ENCODE results near the gene PROZ. TPM values are rescaled to one million over a fixed set of nuclear protein-coding genes. Genes with fewer than 3 reads are reported as not detected.

The PROZ gene
- total RNA-seq, 1 donor from 2014 or later = not detected

GRCh38 chr13:113129921-113130750, 28.3 kb upstream of the PROZ start:
- Histone ChIP-seq H3K36me3 (ENCODE audit: control insufficient read depth, insufficient read depth, low read length) (no peaks in the 10 kb centered on the region), H3K27me3 (ENCODE audit: control insufficient read depth, insufficient read depth, low read length) (peaks cover 2% of the 10 kb centered on the region), H3K4me3 (ENCODE audit: low read depth, low read length) (no peak overlapping the region)
- FAIRE-seq = no peak
- no peak for TF ChIP-seq CTCF (IDR thresholded peaks at IDR 0.05; ENCODE audit: insufficient read depth, low read length, severe bottlenecking)
- DNase-seq (ENCODE audit: low read depth) = no peak

GRCh38 chr13:113135281-113135760, 23.1 kb upstream of the PROZ start:
- peaks cover 2% of the 10 kb centered on the region for H3K27me3 ChIP-seq (ENCODE audit: control insufficient read depth, insufficient read depth, low read length)
- no peak for FAIRE-seq

GRCh38 chr13:113137691-113138298, 20.7 kb upstream of the PROZ start:
- TF ChIP-seq CTCF (IDR thresholded peaks at IDR 0.05; ENCODE audit: insufficient read depth, low read length, severe bottlenecking) = no peak
- no peaks in the 10 kb centered on the region for H3K27me3 ChIP-seq (ENCODE audit: control insufficient read depth, insufficient read depth, low read length)
- no peaks in the 10 kb centered on the region for H3K36me3 ChIP-seq (ENCODE audit: control insufficient read depth, insufficient read depth, low read length)
- no peak overlapping the region for H3K4me3 ChIP-seq (ENCODE audit: low read depth, low read length)
- FAIRE-seq (no peak), DNase-seq (ENCODE audit: low read depth) (no peak)

More at GRCh38 chr13:113135281-113135760, 23.1 kb upstream of the PROZ start:
- no peak for TF ChIP-seq CTCF (IDR thresholded peaks at IDR 0.05; ENCODE audit: insufficient read depth, low read length, severe bottlenecking)
- DNase-seq (ENCODE audit: low read depth) = no peak
- H3K36me3 ChIP-seq (ENCODE audit: control insufficient read depth, insufficient read depth, low read length) = no peaks in the 10 kb centered on the region
- no peak overlapping the region for H3K4me3 ChIP-seq (ENCODE audit: low read depth, low read length)

GRCh38 chr13:113138792-113139551, 19.5 kb upstream of the PROZ start:
- no peaks in the 10 kb centered on the region for H3K27me3 ChIP-seq (ENCODE audit: control insufficient read depth, insufficient read depth, low read length)
- no peaks in the 10 kb centered on the region for H3K36me3 ChIP-seq (ENCODE audit: control insufficient read depth, insufficient read depth, low read length)
- TF ChIP-seq CTCF (IDR thresholded peaks at IDR 0.05; ENCODE audit: insufficient read depth, low read length, severe bottlenecking) = no peak
- FAIRE-seq (no peak), DNase-seq (ENCODE audit: low read depth) (no peak)
- H3K4me3 ChIP-seq (ENCODE audit: low read depth, low read length) = no peak overlapping the region

GRCh38 chr13:113139577-113139976, 18.9 kb upstream of the PROZ start:
- no peak for FAIRE-seq
- Histone ChIP-seq H3K4me3 (ENCODE audit: low read depth, low read length) (no peak overlapping the region), H3K36me3 (ENCODE audit: control insufficient read depth, insufficient read depth, low read length) (no peaks in the 10 kb centered on the region), H3K27me3 (ENCODE audit: control insufficient read depth, insufficient read depth, low read length) (no peaks in the 10 kb centered on the region)
- no peak for DNase-seq (ENCODE audit: low read depth)
- TF ChIP-seq CTCF (IDR thresholded peaks at IDR 0.05; ENCODE audit: insufficient read depth, low read length, severe bottlenecking) = no peak

All from bronchial epithelial cell (primary cell).